Measurements from ENCODE around the gene EVI5L.

DNA sequence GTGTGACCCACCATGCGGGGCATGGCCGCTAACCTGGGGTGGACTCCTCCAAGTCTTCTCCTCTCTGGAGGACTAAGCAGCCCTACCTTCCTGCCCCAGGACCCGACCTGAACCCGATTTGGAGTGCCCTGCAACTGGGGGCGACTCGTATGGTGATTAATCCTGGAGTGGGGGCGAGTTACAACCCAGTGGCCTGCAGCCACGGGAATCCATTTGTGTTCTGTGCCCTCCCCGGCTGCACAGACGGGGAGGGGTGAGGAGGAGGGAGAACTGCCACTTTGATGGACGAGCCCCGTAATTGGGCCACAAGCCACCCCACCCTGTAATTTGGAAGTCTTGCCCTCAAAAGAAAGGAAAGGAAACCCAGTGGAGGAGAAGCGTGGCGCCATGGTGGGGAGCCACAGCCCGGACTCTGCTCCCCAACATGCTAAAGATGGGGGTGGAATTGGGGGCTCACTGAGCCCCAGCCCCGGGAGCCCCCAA is 26.1 kb downstream of the EVI5L start:
- TF ChIP-seq, protein P1, sequence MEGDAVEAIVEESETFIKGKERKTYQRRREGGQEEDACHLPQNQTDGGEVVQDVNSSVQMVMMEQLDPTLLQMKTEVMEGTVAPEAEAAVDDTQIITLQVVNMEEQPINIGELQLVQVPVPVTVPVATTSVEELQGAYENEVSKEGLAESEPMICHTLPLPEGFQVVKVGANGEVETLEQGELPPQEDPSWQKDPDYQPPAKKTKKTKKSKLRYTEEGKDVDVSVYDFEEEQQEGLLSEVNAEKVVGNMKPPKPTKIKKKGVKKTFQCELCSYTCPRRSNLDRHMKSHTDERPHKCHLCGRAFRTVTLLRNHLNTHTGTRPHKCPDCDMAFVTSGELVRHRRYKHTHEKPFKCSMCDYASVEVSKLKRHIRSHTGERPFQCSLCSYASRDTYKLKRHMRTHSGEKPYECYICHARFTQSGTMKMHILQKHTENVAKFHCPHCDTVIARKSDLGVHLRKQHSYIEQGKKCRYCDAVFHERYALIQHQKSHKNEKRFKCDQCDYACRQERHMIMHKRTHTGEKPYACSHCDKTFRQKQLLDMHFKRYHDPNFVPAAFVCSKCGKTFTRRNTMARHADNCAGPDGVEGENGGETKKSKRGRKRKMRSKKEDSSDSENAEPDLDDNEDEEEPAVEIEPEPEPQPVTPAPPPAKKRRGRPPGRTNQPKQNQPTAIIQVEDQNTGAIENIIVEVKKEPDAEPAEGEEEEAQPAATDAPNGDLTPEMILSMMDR (IDR thresholded peaks at IDR 0.05 in 4 of 5, conservative IDR thresholded peaks at IDR 0.05 in 1 of 5), result no peak
- TF ChIP-seq POLR2A (IDR thresholded peaks at IDR 0.05), result no peak
